Measurements from ENCODE around the gene ATP1A4. TPM values are rescaled to one million over a fixed set of nuclear protein-coding genes. Genes with fewer than 3 reads are reported as not detected.

The ATP1A4 gene
- total and polyA plus RNA-seq, 2 of the 8 experiments (the other 6 are each of a cell fraction or from before 2014, with no cell fraction given), result 0.48 to 0.61 TPM

DNA sequence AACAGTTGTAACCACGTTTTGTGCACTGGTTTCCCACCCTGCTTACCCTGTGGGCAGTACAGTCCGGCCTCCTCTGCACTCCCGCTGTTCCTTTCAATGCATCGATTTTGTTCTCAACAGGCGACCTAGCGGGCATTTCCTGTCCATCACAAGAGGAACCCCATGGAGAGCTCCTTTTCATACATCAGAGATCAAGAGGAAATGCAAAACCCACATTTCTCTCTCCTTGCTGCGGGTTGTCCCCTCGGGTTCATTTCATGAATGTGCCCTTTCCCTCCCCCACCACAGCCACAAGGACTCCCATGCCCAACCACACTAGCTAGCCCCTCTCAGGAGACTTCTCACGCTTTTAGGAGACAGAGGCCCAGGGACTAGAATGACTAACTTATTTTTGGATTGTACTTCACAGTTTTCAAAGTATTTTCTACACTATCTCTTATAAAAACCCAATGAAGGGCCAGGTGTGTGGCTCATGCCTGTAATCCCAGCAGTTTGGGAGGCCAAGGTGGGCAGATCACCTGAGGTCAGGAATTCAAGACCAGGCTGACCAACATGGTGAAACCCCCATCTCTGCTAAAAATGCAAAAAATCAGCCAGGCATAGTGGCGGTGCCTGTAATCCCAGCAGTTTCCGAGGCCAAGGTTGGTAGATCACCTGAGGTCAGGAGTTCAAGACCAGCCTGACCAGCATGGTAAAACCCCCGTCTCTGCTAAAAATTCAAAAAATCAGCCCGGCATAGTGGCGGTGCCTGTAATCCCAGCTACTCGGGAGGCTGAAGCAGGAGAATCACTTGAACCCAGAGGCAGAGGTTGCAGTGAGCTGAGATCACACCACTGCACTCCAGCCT lies 18.4 kb downstream of the ATP1A4 start (continued):
- TF ChIP-seq MAX (IDR thresholded peaks at IDR 0.05) (peak; percentile 38; the same call in 1 of the 2 replicates), ZNF274 (IDR thresholded peaks at IDR 0.05; ENCODE audit: borderline replicate concordance, extremely low read depth, low read length) (no peak), CHD2 (IDR thresholded peaks at IDR 0.05; ENCODE audit: low read length) (no peak), EP300 (IDR thresholded peaks at IDR 0.05; ENCODE audit: borderline replicate concordance in 1 of 2, low read depth in 2 of 2, low read length in 2 of 2) (peak in 1 of 2 experiments; percentile 96; a peak in 2 of 3 replicates), HDAC2 (IDR thresholded peaks at IDR 0.05; ENCODE audit: borderline replicate concordance in 1 of 2, low read depth in 2 of 2, low read length in 2 of 2) (peak; percentile 92 to 98; a peak in 3 of 4 replicates), RBBP5 (IDR thresholded peaks at IDR 0.05; ENCODE audit: borderline replicate concordance, low read depth, low read length) (peak; percentile 66; the same call in 1 of the 2 replicates), EGR1 (IDR thresholded peaks at IDR 0.05; ENCODE audit: borderline replicate concordance, low read depth, low read length) (0 out of 2 replicates have a peak, but pooled peaks have one; percentile 32), TAF7 (optimal IDR thresholded peaks at IDR 0.05; ENCODE audit: borderline replicate concordance, low read depth, low read length) (peak; percentile 30), BACH1 (IDR thresholded peaks at IDR 0.05; ENCODE audit: low read length) (0 out of 2 replicates have a peak, but pooled peaks have one; percentile 73), PHF8 (conservative IDR thresholded peaks at IDR 0.05; ENCODE audit: low read depth, low read length) (no peak), EZH2 (IDR thresholded peaks at IDR 0.05; ENCODE audit: low read depth, low read length, severe bottlenecking) (no peak), KDM1A (IDR thresholded peaks at IDR 0.05; ENCODE audit: borderline replicate concordance, low read length) (peak; percentile 81), POU5F1 (IDR thresholded peaks at IDR 0.05; ENCODE audit: low read depth, low read length) (peak; percentile 61; the same call in 1 of the 2 replicates), ASH2L (IDR thresholded peaks at IDR 0.05; ENCODE audit: low read length) (peak; percentile 92), RXRA (IDR thresholded peaks at IDR 0.05; ENCODE audit: insufficient read depth, low read depth, low read length) (0 out of 2 replicates have a peak, but pooled peaks have one; percentile 52)
